Caco-2 (cell line): Measurements from ENCODE around the gene MYOD1. TPM values are rescaled to one million over a fixed set of nuclear protein-coding genes. Genes with fewer than 3 reads are reported as not detected.

Experiments
- BruUV-seq: library from RNA; stranded (reverse); fragments of 400-500 nt; replicated peaks from 2 replicates; lab custom pipeline; 2021; lab: Mats Ljungman, UMichigan
- CTCF ChIA-PET: fragments of 300-600 bp; sonication (Branson Sonifier 250); formaldehyde crosslinking; loops from one replicate; lab custom pipeline; 2022; ENCODE audit warnings: antibody characterized with exemption; lab: Charles Lee
- POLR2A ChIA-PET: fragments of 300-600 bp; sonication (Branson Sonifier 250); formaldehyde crosslinking; loops from one replicate; lab custom pipeline; 2022; ENCODE audit warnings: antibody characterized with exemption; lab: Charles Lee
- DNase-seq, 2 experiments: peaks; one replicate each; pipeline versions ENCODE4 v3.0.0 to v3.0.0-alpha.2; 2020 to 2022
- H3K27me3 ChIP-seq: replicated peaks from 2 replicates; pipeline ENCODE4 v1.6.0; 2011; ENCODE audit warnings: low read length; ENCODE audit not compliant: control insufficient read depth, insufficient read depth
- H3K36me3 ChIP-seq: 2 replicates; pipeline ENCODE4 v1.5.1; 2011; ENCODE audit warnings: low read length; ENCODE audit not compliant: control insufficient read depth, insufficient read depth
- H3K4me1 ChIP-seq: fragments of 250-450 bp; sonication (Bioruptor Pico); 2 replicates; pipeline ENCODE4 v1.5.1; 2020; ENCODE audit warnings: mild to moderate bottlenecking
- H3K4me3 ChIP-seq: 2 replicates; pipeline ENCODE4 v1.5.1; 2011; ENCODE audit warnings: low read depth, mild to moderate bottlenecking, control low read depth, low read length
- H3K9me3 ChIP-seq: fragments of 250-450 bp; sonication (Bioruptor Pico); 2 replicates; pipeline ENCODE4 v1.5.1; 2020; ENCODE audit warnings: mild to moderate bottlenecking, moderate library complexity
- H3K27ac Mint-ChIP-seq: one replicate; pipeline ENCODE4 v1.8.0; 2022; ENCODE audit warnings: mixed read lengths; ENCODE audit not compliant: unreplicated experiment
- H3K27me3 Mint-ChIP-seq: one replicate; pipeline ENCODE4 v1.8.0; 2022; ENCODE audit warnings: mixed read lengths; ENCODE audit not compliant: insufficient read depth, unreplicated experiment
- H3K36me3 Mint-ChIP-seq: one replicate; pipeline ENCODE4 v1.8.0; 2022; ENCODE audit warnings: mild to moderate bottlenecking, mixed read lengths; ENCODE audit not compliant: insufficient read depth, unreplicated experiment
- H3K4me1 Mint-ChIP-seq: one replicate; pipeline ENCODE4 v1.8.0; 2022; ENCODE audit warnings: low read depth, mixed read lengths; ENCODE audit not compliant: unreplicated experiment
- H3K4me3 Mint-ChIP-seq: one replicate; pipeline ENCODE4 v1.8.0; 2022; ENCODE audit warnings: mild to moderate bottlenecking, moderate library complexity, mixed read lengths; ENCODE audit not compliant: unreplicated experiment
- H3K9me3 Mint-ChIP-seq: one replicate; pipeline ENCODE4 v1.8.0; 2022; ENCODE audit warnings: mixed read lengths; ENCODE audit not compliant: unreplicated experiment
- intact Hi-C: fragments of 100-400 bp; cut with micrococcal nuclease; formaldehyde crosslinking; loops from one replicate; pipeline ENCODE4 v1.10.0; 2022; ENCODE audit not compliant: unreplicated experiment
- total RNA-seq: library from RNA; stranded (reverse); gene quantifications from 2 replicates; pipeline ENCODE4 v1.2.3, GENCODE V29; 2022
- TF ChIP-seq, protein P1 (sequence below), 2 experiments: fragments of 200-600 bp in 1 of 2; IDR thresholded peaks; 1 replicate in 1 of 2; 2 replicates in 1 of 2; pipeline versions ENCODE4 v1.5.1 to v1.8.0; 2011 to 2022; ENCODE audit warnings: antibody characterized with exemption in 1 of 2, control low read depth in 1 of 2, inconsistent platforms in 1 of 2, low read depth in 1 of 2, low read length in 1 of 2, mild to moderate bottlenecking in 1 of 2, moderate library complexity in 1 of 2; ENCODE audit not compliant: insufficient read depth in 1 of 2, severe bottlenecking in 1 of 2, unreplicated experiment in 1 of 2

The MYOD1 gene
- total RNA-seq, 1 experiment from 2014 or later, result not detected

DNA sequence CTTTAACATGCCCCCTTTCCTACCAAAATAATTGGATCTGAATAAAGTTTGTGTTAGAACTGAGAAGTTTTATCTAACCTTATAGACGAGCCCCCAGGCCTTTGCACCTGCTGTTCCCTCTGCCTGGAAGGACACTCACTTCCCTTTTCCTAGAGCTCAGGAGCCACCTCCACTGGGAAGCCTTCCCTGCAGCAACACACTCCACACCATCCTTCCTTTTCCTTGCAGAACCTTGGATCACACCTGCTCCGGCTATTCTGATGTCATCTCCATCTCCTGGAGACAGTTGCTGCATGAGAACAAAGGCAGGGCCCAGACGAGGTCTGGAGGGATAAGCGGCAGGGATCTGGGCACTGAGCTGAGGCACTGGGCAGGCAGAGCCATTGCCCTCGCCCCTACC is 22.6 kb upstream of the MYOD1 start:
- intact Hi-C loops, result no loop called here
- TF ChIP-seq, protein P1, sequence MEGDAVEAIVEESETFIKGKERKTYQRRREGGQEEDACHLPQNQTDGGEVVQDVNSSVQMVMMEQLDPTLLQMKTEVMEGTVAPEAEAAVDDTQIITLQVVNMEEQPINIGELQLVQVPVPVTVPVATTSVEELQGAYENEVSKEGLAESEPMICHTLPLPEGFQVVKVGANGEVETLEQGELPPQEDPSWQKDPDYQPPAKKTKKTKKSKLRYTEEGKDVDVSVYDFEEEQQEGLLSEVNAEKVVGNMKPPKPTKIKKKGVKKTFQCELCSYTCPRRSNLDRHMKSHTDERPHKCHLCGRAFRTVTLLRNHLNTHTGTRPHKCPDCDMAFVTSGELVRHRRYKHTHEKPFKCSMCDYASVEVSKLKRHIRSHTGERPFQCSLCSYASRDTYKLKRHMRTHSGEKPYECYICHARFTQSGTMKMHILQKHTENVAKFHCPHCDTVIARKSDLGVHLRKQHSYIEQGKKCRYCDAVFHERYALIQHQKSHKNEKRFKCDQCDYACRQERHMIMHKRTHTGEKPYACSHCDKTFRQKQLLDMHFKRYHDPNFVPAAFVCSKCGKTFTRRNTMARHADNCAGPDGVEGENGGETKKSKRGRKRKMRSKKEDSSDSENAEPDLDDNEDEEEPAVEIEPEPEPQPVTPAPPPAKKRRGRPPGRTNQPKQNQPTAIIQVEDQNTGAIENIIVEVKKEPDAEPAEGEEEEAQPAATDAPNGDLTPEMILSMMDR (IDR thresholded peaks at IDR 0.05; ENCODE audit: insufficient read depth in 1 of 2, low read depth in 1 of 2, low read length in 1 of 2, severe bottlenecking in 1 of 2, unreplicated experiment in 1 of 2), result no peak
- no peaks in the 10 kb centered on the region for H3K4me1 ChIP-seq
- H3K36me3 ChIP-seq, result no peaks in the 10 kb centered on the region
- ChIA-PET CTCF (no interaction called here), POLR2A (no interaction called here)
- H3K4me3 ChIP-seq, result no peak overlapping the region
- peaks cover 17% of the 10 kb centered on the region for H3K27me3 Mint-ChIP-seq
- no peak for DNase-seq
- H3K27ac Mint-ChIP-seq, result no peak overlapping the region
- H3K4me1 Mint-ChIP-seq, result no peaks in the 10 kb centered on the region
- H3K27me3 ChIP-seq, result no peaks in the 10 kb centered on the region; the same call in 1 of the 2 replicates
- no TSS peak for BruUV-seq
- H3K9me3 Mint-ChIP-seq, result no peaks in the 10 kb centered on the region
- H3K9me3 ChIP-seq, result no peaks in the 10 kb centered on the region
- no peak overlapping the region for H3K4me3 Mint-ChIP-seq
- no peaks in the 10 kb centered on the region for H3K36me3 Mint-ChIP-seq

- Mint-ChIP-seq H3K4me1 (no peaks in the 10 kb centered on the region), H3K36me3 (no peaks in the 10 kb centered on the region), H3K27me3 (peaks cover 16% of the 10 kb centered on the region), H3K4me3 (no peak overlapping the region), H3K9me3 (no peaks in the 10 kb centered on the region), H3K27ac (no peak overlapping the region)
- Histone ChIP-seq H3K4me1 (no peaks in the 10 kb centered on the region), H3K36me3 (no peaks in the 10 kb centered on the region), H3K9me3 (no peaks in the 10 kb centered on the region), H3K4me3 (no peak overlapping the region), H3K27me3 (no peaks in the 10 kb centered on the region; the same call in 1 of the 2 replicates)
- CTCF ChIA-PET, result no interaction called here
- TF ChIP-seq, protein P1 (IDR thresholded peaks at IDR 0.05; ENCODE audit: insufficient read depth in 1 of 2, low read depth in 1 of 2, low read length in 1 of 2, severe bottlenecking in 1 of 2, unreplicated experiment in 1 of 2), result no peak
- no peak for DNase-seq
- POLR2A ChIA-PET, result no interaction called here
- BruUV-seq, result no TSS peak
- intact Hi-C loops, result no loop called here
Observed at GRCh38 chr11:17697175-17697949, 22.0 kb upstream of the MYOD1 start.

DNA sequence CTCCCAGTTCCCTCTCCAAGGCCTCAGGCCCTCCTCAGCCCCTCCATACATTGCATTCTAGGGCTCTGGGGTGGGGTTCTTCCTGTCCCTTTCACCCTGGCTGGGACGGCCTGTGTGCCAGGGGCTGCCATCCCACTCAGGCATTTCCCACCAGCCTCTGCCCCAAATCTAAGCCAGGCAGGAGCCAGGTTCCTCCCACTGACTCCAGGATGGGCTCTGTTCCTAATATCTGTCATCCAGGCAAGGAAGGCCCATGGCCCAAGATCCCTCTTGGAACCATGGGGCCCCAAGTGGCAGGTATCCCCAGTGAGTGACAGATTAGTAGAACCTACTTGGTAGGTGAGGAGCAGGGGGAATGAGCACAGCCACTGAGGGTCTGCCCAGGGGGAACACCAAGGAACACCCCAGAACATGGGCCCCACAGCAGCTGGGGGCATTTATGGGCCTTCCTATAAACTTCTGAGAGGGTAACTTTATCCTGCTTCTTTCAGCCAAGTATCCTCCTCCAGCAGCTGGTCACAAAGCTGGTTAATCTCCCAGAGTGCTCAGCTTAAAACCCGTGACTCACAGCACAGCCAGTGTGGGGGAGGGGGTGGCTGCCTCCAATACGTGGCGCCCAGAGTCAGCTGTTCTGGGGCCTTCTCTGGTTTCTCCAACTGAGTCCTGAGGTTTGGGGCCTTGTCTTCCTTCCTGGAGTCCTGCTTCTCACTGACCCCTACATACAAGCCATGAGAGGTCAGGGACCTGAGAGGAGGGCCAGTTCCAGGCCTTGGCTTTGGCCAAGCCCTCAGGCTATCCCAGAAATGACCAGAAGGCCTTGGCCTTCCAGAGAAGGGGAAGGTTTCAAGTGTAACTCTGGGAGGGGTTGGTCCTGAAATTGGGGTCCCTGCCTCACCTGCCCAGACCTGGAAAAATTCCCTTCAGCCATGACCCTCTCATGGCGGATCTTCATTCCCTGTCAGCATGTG is 19.9 kb upstream of the MYOD1 start:
- H3K4me1 Mint-ChIP-seq, result no peaks in the 10 kb centered on the region
- peaks cover 13% of the 10 kb centered on the region for H3K9me3 Mint-ChIP-seq
- no peaks in the 10 kb centered on the region for H3K36me3 ChIP-seq
- H3K27me3 ChIP-seq, result no peaks in the 10 kb centered on the region; the same call in 1 of the 2 replicates
- H3K4me3 ChIP-seq, result no peak overlapping the region
- no peaks in the 10 kb centered on the region for H3K4me1 ChIP-seq
- H3K27ac Mint-ChIP-seq, result no peak overlapping the region
- peaks cover 9% of the 10 kb centered on the region for H3K27me3 Mint-ChIP-seq
- TF ChIP-seq, protein P1 (IDR thresholded peaks at IDR 0.05; ENCODE audit: insufficient read depth in 1 of 2, low read depth in 1 of 2, low read length in 1 of 2, severe bottlenecking in 1 of 2, unreplicated experiment in 1 of 2), result no peak
- ChIA-PET CTCF (no interaction called here), POLR2A (no interaction called here)
- H3K9me3 ChIP-seq, result no peaks in the 10 kb centered on the region
- intact Hi-C loops, result no loop called here
- no peak overlapping the region for H3K4me3 Mint-ChIP-seq
- no TSS peak for BruUV-seq
- DNase-seq, result no peak
- H3K36me3 Mint-ChIP-seq, result peaks cover 4% of the 10 kb centered on the region
